Cardiac muscle cell (in vitro differentiated cells and primary cell): ENCODE measurements around the gene STAG3. TPM values are rescaled to one million over a fixed set of nuclear protein-coding genes. Genes with fewer than 3 reads are reported as not detected.
"Not testable (repeated sequence)": the region's sequence is repeated elsewhere in the genome, so short reads cannot be mapped to it uniquely, and the experiment has no call there.

Source experiments
- DNase-seq, 2 donors: peaks; one replicate each; pipeline versions ENCODE4 v3.0.0 to v3.0.0-alpha.2; 2010 to 2017; ENCODE audit warnings: low read depth in 1 of 2, low spot score in 1 of 2
- H3K27ac ChIP-seq: fragments of 200-600 bp; sonication (generic); 2 replicates; pipeline ENCODE4 v1.5.1; 2016
- H3K27me3 ChIP-seq: fragments of 200-600 bp; sonication (generic); 2 replicates; pipeline ENCODE4 v1.6.0; 2016; ENCODE audit warnings: control low read depth
- H3K36me3 ChIP-seq: fragments of 200-600 bp; sonication (generic); 2 replicates; pipeline ENCODE4 v1.5.1; 2016; ENCODE audit warnings: control low read depth
- H3K4me1 ChIP-seq: fragments of 200-600 bp; sonication (generic); 2 replicates; pipeline ENCODE4 v1.8.1; 2017; ENCODE audit warnings: low read depth, mild to moderate bottlenecking, mixed run types
- H3K4me3 ChIP-seq: fragments of 200-600 bp; sonication (generic); 2 replicates; pipeline ENCODE4 v1.5.1; 2016; ENCODE audit warnings: mild to moderate bottlenecking
- H3K9me3 ChIP-seq: fragments of 200-600 bp; sonication (generic); 2 replicates; pipeline ENCODE4 v1.5.1; 2017; ENCODE audit warnings: low read depth, mild to moderate bottlenecking, control low read depth
- CTCF ChIP-seq: IDR thresholded peaks from 2 replicates; pipeline ENCODE4 v1.5.1; 2012; ENCODE audit warnings: low read depth, mild to moderate bottlenecking, low read length
- polyA plus RNA-seq: library from polyadenylated mRNA; unstranded; fragments of >200 nt; fragmentation: Nextera tagmentation; extraction: Ambion mirVana; gene quantifications from 2 replicates; pipeline ENCODE4 v1.2.1, GENCODE V29; 2016
- total RNA-seq: library from RNA; depleted of rRNA; stranded (reverse); fragments of >200 nt; gene quantifications from 2 replicates; pipeline ENCODE4 v1.2.3, GENCODE V29; 2016

The STAG3 gene
- total and polyA plus RNA-seq, 2 experiments from 2014 or later: 2.0 to 5.8 TPM

- Histone ChIP-seq H3K36me3 (no peaks in the 10 kb centered on the region), H3K4me1 (peaks cover 4% of the 10 kb centered on the region), H3K9me3 (no peaks in the 10 kb centered on the region), H3K4me3 (no peak overlapping the region), H3K27ac (no peak overlapping the region), H3K27me3 (no peaks in the 10 kb centered on the region)
- TF ChIP-seq CTCF: no peak
- DNase-seq: no peak
Measured at GRCh38 chr7:100212631-100213286, 35.0 kb downstream of the STAG3 start.

- no peak for TF ChIP-seq CTCF
- no peaks in the 10 kb centered on the region for H3K27me3 ChIP-seq
Measured at GRCh38 chr7:100213672-100214071, 36.0 kb downstream of the STAG3 start.

GRCh38 chr7:100214356-100214755 lies 36.6 kb downstream of the STAG3 start:
- not testable (repeated sequence) for H3K27me3 ChIP-seq, DNase-seq, H3K9me3 ChIP-seq, H3K27ac ChIP-seq, H3K4me3 ChIP-seq, H3K36me3 ChIP-seq, H3K4me1 ChIP-seq

More at GRCh38 chr7:100213672-100214071, 36.0 kb downstream of the STAG3 start:
- Histone ChIP-seq H3K36me3 (no peaks in the 10 kb centered on the region), H3K4me1 (peaks cover 4% of the 10 kb centered on the region), H3K4me3 (no peak overlapping the region), H3K27ac (no peak overlapping the region), H3K9me3 (no peaks in the 10 kb centered on the region)
- no peak for DNase-seq

GRCh38 chr7:100215895-100216294 lies 38.2 kb downstream of the STAG3 start:
- no peak overlapping the region for H3K27ac ChIP-seq
- H3K4me3 ChIP-seq: no peak overlapping the region
- peaks cover 4% of the 10 kb centered on the region for H3K4me1 ChIP-seq
- H3K27me3 ChIP-seq: no peaks in the 10 kb centered on the region
- no peaks in the 10 kb centered on the region for H3K9me3 ChIP-seq
- no peak for TF ChIP-seq CTCF
- DNase-seq: peak in 1 of 2 donors; percentile 28
- no peaks in the 10 kb centered on the region for H3K36me3 ChIP-seq

GRCh38 chr7:100217934-100218333 lies 40.2 kb downstream of the STAG3 start:
- H3K4me3 ChIP-seq, H3K27me3 ChIP-seq, H3K27ac ChIP-seq, H3K9me3 ChIP-seq, H3K36me3 ChIP-seq, H3K4me1 ChIP-seq: not testable (repeated sequence)
- peak in 1 of 2 donors; percentile 19 for DNase-seq
- peak; percentile 36 for TF ChIP-seq CTCF

- Histone ChIP-seq H3K27me3 (no peaks in the 10 kb centered on the region), H3K9me3 (no peaks in the 10 kb centered on the region), H3K27ac (no peak overlapping the region), H3K4me1 (peaks cover 4% of the 10 kb centered on the region), H3K36me3 (peaks cover 2% of the 10 kb centered on the region), H3K4me3 (no peak overlapping the region)
- no peak for TF ChIP-seq CTCF
- DNase-seq: no peak
Measured at GRCh38 chr7:100219271-100219737, 41.6 kb downstream of the STAG3 start.

GRCh38 chr7:100219801-100220585 lies 42.3 kb downstream of the STAG3 start, which contains the start of gene PVRIG:
TSS of gene PVRIG (plus strand) at chr7:100219949. CDS start at chr7:100219971, 22 bp downstream.
- H3K4me3 ChIP-seq, H3K4me1 ChIP-seq, H3K36me3 ChIP-seq, H3K27me3 ChIP-seq, DNase-seq, H3K9me3 ChIP-seq, H3K27ac ChIP-seq: not testable (repeated sequence)
